ENCODE measurements around the gene TAF3.

The TAF3 gene

GRCh38 chr10:7881119-7881518 lies 62.8 kb downstream of the TAF3 start:
- no peak for DNase-seq

DNA sequence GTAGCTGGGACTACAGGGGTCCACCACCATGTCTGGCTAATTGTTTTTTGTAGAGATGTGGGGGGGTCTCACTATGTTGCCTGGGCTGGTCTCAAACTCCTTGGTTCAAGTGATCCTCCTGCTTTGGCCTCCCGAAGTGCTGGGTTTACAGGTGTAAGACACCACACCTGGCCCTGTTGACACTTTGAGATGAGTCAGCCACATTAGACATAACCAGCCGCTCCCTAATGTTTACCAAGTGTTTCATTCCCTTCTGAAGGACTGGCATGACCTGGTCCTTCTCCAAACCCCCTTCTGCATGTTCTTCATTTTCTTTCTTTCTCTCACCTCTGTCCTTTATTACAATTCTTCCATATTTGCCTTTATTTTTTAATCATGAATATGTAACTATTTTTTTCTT lies 67.8 kb downstream of the TAF3 start:
- DNase-seq: no peak

GRCh38 chr10:7887174-7887816 lies 69.0 kb downstream of the TAF3 start:
- DNase-seq: no peak

GRCh38 chr10:7889947-7890542 lies 71.7 kb downstream of the TAF3 start:
- peak; percentile 49 for DNase-seq

DNA sequence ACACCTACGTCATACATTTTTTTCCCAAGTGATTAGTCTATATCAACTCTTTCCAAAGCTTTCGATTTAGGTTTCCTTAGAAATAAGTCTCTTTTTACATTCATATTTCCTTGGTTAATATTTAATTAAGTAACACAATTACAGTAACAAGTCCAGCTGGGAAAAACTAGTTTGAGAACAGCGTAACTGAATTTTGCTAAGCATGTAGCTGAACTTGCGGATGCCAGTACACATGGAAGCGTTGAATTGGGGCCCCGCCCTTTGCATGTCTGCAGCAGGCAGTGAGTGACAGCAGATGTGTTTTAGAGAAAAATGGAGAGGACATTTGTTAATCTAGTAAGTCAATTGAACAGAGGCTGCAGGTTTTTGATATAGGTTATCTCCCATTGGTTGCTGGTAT lies 72.5 kb downstream of the TAF3 start:
- peak; percentile 9 for DNase-seq

- DNase-seq: no peak
These were observed 73.3 kb downstream of the TAF3 start for GRCh38 chr10:7891634-7892033.

- no peak for DNase-seq
These were observed 73.8 kb downstream of the TAF3 start for GRCh38 chr10:7892146-7892545.

DNA sequence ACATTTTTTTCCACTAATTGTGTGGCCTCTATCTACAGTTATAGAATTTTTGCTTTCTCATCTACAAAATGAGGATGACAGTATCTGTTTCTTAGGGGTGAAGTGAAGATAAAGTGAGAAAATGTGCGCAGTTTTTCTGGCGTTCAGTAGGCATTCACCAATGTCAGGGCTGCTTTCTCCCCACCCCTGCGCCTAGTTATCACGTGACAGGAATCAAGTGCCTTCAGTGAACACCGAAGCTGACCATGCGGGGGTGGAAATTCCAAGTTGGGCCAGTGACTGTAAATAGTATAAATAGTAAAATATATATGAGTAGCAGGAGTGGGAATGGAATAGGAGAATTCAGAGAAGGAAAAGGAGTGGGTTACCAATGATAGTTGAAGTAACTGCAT lies 77.4 kb downstream of the TAF3 start:
- no peak for DNase-seq

DNA sequence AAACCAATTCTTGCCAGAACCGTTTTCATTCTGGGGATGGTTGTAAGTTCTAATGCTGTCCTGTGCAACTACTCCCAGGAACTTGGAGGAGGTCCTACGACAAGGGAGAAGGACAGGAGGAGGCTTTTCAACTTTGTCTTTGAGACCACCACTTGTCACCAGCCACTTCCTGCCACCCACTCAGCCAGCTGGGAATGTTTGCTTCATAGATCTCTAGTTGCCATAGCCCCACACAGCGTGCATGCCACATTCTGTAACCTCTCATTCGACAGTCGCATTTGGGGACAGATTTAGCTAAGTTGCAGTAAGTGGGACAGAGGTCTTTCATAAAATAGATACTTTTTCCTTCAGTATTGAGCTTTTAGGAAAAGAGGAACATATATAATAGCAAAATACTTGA lies 78.0 kb downstream of the TAF3 start:
- DNase-seq: no peak

- no peak for DNase-seq
These were observed 83.0 kb downstream of the TAF3 start for GRCh38 chr10:7901256-7901655.

DNA sequence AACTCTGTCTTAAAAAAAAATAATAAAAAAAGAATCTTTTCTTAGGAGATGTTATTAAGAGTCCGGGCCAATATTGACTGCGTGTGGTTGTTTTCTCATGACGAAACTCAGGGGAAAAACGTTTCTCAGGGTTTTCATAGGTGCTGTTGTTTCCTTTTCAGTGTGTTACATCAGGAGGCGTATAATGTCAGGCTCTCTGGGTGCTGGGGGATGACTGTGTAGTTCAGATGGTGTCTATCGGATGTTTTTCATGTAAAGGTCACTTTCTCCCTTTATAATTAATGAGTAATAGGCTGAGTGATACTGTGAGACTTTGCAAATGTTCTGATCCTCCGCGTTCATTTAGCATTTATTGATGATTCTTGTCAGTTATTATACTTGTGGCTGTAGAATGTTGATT lies 84.1 kb downstream of the TAF3 start:
- DNase-seq: no peak

DNA sequence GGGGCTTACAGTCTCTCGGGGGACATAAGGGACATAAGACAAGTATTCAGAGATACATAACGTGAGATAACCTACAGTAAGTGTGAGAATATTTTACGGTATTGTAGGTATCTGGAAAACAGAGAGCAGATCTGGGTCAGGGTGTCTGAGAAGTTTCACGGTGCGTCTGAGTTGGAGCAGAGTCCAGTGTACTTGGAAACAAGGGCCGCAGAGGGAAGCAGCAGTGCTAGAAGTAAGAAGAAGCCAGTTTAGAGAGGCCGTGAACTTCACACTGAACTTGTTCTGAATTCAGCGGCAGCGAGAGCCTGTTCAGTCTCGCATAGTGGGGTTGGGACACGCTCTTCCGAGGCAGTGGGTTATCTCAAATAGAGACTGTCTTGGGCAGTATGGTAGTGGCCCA lies 85.5 kb downstream of the TAF3 start:
- no peak for DNase-seq

DNA sequence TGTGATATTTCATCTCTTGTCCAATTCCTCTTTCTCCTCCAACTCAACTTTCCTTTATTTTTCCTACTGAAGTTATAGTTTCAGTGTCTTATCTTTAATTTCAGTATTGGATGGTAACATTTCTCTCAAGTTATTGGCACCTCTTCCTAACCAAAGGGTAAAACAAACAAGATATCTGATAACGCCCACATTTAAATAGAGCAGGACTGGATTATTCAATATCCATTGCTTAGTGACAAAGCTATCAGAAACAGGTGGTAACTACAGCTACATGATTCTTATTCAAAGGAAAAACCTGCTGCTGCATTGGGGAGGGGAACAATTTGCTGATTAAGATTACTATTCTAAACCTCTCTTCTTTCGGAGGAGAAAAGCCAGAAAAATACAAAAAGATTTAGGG lies 87.8 kb downstream of the TAF3 start:
- DNase-seq: no peak

DNA sequence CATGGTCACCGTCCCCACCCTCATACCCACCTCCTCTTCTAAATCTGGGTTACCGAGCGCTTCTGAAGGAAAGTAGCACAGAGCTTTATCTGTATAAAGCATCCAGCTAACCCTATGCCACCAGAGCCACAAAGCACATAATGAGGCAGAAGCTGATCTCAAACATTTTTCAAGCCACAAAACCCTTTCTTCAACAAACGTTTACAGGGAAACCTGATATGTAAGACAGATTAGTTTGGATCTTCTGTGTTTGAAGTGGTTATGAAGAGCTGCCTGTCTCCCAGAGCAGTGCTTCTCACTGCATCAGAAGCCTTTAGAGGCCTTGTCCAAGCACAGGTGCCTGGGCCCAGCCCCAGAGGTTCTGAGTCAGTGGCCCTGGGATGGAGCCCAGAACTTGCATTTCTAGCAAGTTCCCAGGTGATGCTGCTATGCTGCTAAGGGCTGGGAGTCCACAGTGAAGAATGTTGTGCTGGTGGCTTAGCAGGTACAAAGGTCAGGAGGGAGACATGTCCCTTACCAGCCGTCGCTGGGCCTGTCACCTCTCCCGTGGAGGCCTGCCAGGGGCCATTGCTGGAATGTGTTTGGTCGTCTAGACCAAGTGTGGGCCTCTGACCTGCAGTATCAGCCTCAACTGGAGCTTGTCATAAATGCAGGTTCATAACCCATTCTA lies 90.4 kb downstream of the TAF3 start:
- DNase-seq: no peak

GRCh38 chr10:7913126-7913872 lies 95.0 kb downstream of the TAF3 start:
- no peak for DNase-seq

- no peak for DNase-seq
These were observed 97.7 kb downstream of the TAF3 start for GRCh38 chr10:7915923-7916536.

DNA sequence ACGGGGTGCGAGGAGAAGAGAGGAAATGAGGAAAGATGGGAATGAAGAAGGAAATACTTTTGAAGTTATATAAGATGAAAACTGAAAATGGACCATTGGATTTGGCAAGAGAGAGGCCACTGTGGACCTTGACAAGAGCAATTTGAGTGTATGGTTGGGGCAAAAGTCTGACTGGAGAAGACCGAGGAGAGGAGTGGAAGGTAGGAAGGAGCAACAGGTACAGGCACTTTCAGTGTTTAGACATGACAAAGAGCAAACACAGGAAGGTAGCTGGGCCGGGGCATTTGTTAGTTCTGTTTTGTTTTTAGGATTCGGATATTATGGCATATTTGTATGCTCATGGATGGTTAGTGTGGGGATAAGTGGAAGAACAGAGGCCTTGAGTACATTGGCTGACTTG lies 99.4 kb downstream of the TAF3 start:
- DNase-seq: no peak

DNA sequence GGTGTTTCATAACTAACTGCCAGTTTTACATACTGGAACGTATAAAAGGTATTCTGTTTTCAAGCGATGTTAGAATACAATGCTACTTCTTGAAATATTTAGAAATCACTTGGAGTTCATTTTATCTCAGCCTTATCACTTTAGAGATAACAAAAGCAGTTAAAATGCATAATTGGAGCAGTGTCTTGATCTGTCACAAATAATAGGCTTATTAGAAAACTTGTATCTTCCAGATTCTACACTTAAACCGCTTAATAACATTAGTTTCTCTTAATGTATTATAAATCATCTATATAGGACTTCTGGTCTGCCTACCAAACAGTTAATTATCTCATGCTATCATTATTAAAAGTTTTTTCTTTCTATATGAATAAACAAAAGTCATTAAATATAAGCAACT lies 104.4 kb downstream of the TAF3 start:
- no peak for DNase-seq

GRCh38 chr10:7928536-7928935 lies 110.2 kb downstream of the TAF3 start:
- DNase-seq: no peak

DNA sequence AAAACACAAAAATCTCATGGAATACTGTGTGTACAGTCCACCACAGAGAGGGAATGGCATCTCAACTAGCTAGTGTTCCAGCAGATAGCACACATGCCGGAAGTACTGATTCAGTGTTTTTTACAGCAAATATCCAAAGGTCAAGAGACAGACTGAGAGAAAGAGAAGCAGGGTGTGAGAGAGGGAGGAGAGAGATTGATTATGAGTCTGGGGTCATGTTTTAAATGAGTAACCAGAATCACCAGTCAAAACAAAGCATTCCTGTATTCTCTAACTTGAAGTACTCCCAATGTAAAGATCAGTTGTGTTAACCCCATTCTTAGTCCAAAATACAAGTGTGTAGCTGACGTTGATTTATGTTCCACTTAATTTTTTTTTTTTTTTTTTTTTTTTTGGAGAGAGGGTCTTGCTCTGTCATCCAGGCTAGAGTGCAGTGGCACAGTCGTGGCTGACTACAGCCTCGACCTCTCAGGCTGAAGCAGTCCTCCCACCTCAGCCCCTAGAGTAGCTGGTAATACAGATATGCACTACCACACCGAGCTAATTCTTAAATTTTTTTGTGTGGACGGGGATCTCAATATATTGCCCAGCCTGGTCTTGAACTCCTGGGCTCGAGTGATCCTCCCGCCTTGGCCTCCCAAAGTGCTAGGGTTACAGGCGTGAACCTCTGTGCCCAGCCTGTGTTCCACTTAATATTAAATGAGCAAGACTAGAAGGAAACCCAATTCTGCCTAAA lies 114.2 kb downstream of the TAF3 start:
- no peak for DNase-seq

- DNase-seq: no peak
These were observed 115.0 kb downstream of the TAF3 start for GRCh38 chr10:7933262-7933661.

DNA sequence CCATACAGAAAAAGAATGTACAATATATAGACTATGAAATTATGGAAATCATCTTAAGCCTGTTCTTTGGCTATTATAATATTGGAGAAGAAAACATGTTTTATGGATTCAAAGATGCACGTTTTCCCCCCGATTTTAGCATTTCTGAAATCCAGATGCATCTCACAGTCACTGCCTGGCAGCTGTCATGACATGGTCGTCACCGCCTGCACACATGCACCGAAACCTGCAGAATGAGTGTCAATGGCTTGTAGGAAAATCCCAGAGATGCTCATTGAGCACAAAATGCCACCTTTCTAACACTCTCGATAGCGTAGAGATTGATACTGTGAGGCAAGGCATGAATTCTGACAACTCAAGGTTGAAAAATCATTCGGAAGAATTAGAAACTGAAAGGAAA lies 115.5 kb downstream of the TAF3 start:
- no peak for DNase-seq

Data from NCI-H82 (cell line).